IPS-11a (cell line): ENCODE results near the gene STK25.
"Not testable (repeated sequence)": the region's sequence is repeated elsewhere in the genome, so short reads cannot be mapped to it uniquely, and the experiment has no call there.

ENCODE experiments used
- H3K4me3 ChIP-seq: one replicate; pipeline ENCODE4 v1.5.1; 2013; ENCODE audit warnings: low read depth, low read length, control low read depth

STK25 gene

GRCh38 chr2:241511091-241511741 is 2.8 kb upstream of the STK25 start:
- no peak overlapping the region for H3K4me3 ChIP-seq

GRCh38 chr2:241509155-241509784 is 886 bp upstream of the STK25 start:
- peak overlapping the region; percentile 55 for H3K4me3 ChIP-seq

GRCh38 chr2:241507430-241508239 is 749 bp downstream of the STK25 start:
- H3K4me3 ChIP-seq, result peak overlapping the region; percentile 81

GRCh38 chr2:241506793-241507429 is 1.5 kb downstream of the STK25 start:
- H3K4me3 ChIP-seq, result peak overlapping the region; percentile 81

- not testable (repeated sequence) for H3K4me3 ChIP-seq
These were observed 2.1 kb downstream of the STK25 start for GRCh38 chr2:241506317-241506716.

- H3K4me3 ChIP-seq, result no peak overlapping the region
These were observed 2.6 kb downstream of the STK25 start for GRCh38 chr2:241505781-241506201.

GRCh38 chr2:241505086-241505780 is 3.2 kb downstream of the STK25 start:
- no peak overlapping the region for H3K4me3 ChIP-seq

- no peak overlapping the region for H3K4me3 ChIP-seq
These were observed 4.5 kb downstream of the STK25 start for GRCh38 chr2:241503776-241504392.

- no peak overlapping the region for H3K4me3 ChIP-seq
These were observed 6.1 kb downstream of the STK25 start for GRCh38 chr2:241502281-241502680.

GRCh38 chr2:241501551-241501950 is 6.8 kb downstream of the STK25 start:
- H3K4me3 ChIP-seq, result no peak overlapping the region

GRCh38 chr2:241501099-241501541 is 7.3 kb downstream of the STK25 start:
- no peak overlapping the region for H3K4me3 ChIP-seq

- no peak overlapping the region for H3K4me3 ChIP-seq
These were observed 7.9 kb downstream of the STK25 start for GRCh38 chr2:241500431-241500975.

- H3K4me3 ChIP-seq, result no peak overlapping the region
These were observed 8.4 kb downstream of the STK25 start for GRCh38 chr2:241500016-241500415.

- no peak overlapping the region for H3K4me3 ChIP-seq
These were observed 9.0 kb downstream of the STK25 start for GRCh38 chr2:241499146-241499965.

- H3K4me3 ChIP-seq, result no peak overlapping the region
These were observed 10.0 kb downstream of the STK25 start for GRCh38 chr2:241498115-241499070.

- no peak overlapping the region for H3K4me3 ChIP-seq
These were observed 11.2 kb downstream of the STK25 start for GRCh38 chr2:241496904-241497877.
